Stimulated activated CD4-positive, alpha-beta T cell treated with anti-CD3 and anti-CD28 coated beads, Interleukin-12 subunit alpha, Interleukin-12 subunit beta, amount 100 ng/mL, for 24 hours (primary cell): ENCODE data around the gene TGM2.
A peak's percentile ranks its signal among the peaks of the same experiment; 100 is the strongest.

Source experiments
- DNase-seq, 2 experiments: peaks; one replicate each; pipeline ENCODE4 v3.0.0-alpha.2; 2020; ENCODE audit warnings: low read depth in 2 of 2

TGM2 gene

DNA sequence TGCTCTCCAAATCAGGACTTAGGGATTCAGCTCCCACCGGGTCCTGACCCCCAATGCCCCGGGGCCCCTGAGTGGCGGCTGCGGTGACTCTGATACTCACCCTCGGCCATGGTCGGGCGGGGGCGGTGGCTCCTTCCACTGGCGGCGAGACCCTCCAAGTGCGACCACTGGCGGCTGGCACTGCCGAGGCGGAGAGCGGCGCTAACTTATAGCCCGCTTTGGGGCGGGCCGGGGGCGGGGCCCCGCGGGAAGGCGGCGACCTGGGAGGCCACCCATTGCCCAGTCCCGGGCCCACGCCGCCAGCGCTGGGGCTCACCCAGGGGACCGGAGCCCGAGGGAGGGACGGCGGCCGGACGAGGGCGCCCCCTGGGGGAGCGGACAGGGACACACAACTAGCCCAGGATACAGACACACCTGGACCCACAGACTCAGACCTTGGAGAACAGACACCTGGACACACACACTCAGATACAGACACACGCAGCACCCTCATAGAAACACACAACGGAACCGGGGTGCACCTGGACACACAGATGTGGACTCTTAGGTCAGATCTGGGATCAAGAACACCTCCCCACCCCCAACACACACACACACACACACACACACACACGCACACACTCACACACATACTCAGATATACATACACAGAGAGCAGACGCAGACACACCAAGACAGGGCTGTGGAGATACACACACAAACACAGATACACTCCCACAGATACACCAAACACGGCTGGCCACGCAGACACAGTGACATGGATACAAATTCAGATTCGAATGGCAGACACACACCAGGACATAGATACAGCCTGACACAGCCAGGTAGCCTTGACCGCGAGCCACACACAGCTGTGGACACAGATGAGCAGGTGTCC, at the start of gene TGM2:
Gene TGM2 (minus strand): TSS at position 182 of the 877 bp plus-strand sequence. CDS start 72 bp downstream, at position 110.
- DNase-seq = peak; percentile 5 to 30

- no peak for DNase-seq
Measured at GRCh38 chr20:38214256-38215193, 49.5 kb upstream of the TGM2 start.

GRCh38 chr20:38213607-38213940, 48.5 kb upstream of the TGM2 start:
- no peak for DNase-seq

- no peak for DNase-seq
Measured at GRCh38 chr20:38212806-38213606, 47.9 kb upstream of the TGM2 start.

DNA sequence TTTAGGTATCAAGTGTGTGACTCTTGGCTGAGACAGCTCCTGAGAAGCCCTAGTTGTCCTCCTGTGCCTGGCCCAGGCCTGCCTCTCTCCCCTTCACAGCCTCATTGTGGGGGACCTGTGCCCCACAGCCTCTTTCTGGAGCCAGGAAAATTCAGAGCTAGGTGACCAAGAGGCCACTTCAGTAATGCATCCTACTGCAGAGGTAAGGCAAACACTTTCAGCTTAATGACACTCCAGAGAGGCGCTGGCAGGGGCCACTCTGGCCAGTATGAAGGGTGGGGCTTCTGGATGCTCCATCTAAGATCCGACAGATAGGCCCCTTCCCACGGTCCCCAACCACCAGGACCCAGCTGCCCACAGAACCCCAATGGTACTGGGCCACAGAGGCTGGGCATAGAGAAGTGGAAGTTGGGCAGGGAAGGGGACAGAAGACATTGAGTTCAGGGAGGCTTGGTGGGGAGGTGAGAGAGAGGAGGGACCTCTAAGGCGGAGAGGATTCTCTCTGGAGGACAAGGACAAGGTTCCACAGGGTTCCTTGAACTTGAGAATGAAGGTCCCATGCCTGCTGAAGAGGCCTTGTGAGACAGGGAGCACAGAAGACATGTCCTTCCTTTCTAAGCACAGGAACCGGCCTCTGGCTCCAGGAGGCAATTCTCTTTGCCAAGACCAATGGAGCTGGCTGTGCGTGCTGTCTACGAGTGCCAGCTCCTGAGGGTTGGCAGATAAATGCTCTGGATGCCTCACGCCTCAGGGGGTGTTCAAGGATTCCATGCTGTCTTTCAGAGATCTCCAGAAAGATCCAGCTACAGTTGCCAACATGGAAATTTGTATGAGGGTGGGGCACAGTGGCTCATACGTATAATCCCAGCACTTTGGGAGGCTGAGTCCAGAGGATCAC, 46.4 kb upstream of the TGM2 start:
- DNase-seq = no peak

- no peak for DNase-seq
Measured at GRCh38 chr20:38210741-38211140, 45.7 kb upstream of the TGM2 start.

DNA sequence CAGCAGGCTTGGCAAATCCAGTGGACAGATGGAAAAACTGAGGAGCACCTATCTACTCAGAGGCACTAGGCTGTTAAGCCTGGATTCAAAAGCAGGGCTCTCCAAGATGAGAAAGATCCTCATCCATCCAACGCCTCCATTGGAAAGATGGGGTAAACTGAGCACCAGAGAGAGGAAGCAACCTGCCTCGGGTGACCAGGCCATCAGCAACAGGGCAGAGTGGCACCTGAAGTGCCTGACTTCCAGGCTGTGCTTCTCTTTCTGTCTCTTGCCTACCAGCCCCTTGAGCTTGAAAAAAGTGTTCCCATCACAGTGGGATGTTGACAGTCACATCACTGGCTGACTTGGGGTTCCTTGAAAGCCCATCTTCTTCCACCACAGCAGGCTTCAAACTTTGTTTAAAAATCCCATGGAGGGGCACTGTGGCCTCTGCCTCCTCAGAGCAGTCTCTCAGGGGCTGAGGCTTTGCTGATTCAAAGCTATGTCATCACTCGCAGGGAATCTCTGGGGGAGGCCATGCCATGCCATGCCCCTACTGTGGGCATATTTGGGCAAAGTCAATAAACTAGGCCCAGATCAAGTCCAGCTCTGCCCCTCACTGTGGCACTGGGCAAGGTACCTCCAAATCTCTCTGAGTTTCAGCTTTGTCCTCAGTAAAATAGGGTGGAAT, 44.8 kb upstream of the TGM2 start:
- no peak for DNase-seq

GRCh38 chr20:38209054-38209675, 44.1 kb upstream of the TGM2 start:
- no peak for DNase-seq

- no peak for DNase-seq
Measured at GRCh38 chr20:38208523-38208922, 43.5 kb upstream of the TGM2 start.

- DNase-seq = no peak
Measured at GRCh38 chr20:38208088-38208487, 43.0 kb upstream of the TGM2 start.

- no peak for DNase-seq
Measured at GRCh38 chr20:38207621-38208020, 42.6 kb upstream of the TGM2 start.

DNA sequence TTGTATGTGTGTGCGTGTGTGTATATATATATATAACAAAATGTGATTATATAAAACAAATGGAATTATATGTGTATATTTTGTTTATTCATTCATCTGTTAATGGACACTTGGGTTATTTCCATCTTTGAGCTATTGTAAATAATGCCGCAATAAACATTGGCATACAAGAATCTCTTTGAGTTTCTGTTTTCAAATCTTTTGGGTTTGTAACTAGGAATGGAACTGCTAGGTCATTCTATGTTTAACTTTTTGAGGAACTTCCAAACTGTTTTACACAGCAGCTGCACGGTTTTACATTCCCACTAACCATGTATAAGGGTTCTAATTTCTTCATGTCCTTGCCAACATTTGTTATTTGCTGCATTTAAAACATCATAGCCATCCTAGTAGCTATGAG, 39.9 kb upstream of the TGM2 start:
- DNase-seq = no peak

DNA sequence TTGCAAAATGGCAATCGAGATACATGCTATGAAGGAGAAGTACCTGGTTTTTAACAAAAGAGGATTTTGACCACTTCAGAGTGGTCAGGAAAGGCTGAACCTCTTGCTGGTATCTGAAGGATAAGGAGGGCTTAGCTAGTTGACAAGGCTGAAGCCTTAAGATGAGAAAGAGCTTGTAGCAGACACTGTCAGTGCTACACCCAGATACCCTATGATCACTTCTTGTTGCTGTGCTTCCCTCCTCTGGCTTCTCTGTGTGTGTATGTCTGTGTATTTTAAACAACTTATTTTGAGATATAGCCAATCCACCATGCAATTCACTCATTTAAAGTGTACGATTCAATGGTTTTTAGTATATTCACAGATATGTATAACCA, 38.9 kb upstream of the TGM2 start:
- no peak for DNase-seq

DNA sequence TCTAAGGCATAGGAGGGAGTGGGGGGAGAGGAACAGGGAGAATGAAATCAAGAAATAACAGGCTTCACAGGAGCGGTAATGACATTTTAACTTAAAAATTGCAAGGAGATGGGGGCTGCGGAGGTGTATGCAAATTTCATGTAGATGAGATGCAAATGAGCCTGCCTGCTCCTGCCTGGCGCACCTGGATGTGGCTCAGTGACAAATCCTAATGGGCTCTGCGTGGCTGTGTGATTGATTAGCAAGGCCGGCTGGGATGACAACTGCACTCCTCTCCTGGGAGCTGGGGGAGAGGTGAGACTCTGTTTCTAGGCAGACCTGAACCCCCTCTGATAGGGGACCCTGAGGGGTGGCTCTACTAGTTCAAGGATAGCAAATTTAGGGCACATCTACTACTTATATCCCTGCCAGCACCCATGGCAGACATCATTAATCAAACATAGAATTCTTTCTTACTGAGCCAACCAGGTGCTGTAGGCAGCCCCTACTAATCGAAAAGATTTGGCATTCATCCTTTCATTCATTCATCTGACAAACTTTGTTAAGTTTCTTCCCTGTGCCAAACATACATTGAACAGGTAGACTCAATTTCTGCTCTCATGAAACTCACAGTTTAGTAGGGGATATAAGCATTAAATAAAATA, 38.4 kb upstream of the TGM2 start:
- no peak for DNase-seq

GRCh38 chr20:38202982-38203293, 37.9 kb upstream of the TGM2 start:
- no peak for DNase-seq

- no peak for DNase-seq
Measured at GRCh38 chr20:38202153-38202981, 37.3 kb upstream of the TGM2 start.

DNA sequence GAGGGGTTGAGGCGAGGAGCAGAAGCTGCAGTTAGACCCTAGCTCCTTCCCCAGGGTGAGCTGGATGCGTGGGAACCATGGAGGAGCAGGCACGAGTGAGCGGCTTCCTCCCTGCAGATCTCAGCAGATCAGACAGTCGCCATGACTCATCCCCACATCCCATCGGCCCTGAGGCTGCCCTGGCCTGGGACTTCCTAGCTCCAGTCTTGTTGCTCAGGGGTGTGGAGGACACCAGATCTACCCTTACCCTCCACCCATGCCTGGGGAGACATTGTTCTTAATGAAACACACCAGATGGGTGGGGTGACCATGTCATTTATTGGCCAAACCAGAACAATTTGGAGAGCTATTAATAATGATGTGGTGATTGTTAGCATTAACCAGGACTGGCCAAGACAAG, 36.3 kb upstream of the TGM2 start:
- no peak for DNase-seq

DNA sequence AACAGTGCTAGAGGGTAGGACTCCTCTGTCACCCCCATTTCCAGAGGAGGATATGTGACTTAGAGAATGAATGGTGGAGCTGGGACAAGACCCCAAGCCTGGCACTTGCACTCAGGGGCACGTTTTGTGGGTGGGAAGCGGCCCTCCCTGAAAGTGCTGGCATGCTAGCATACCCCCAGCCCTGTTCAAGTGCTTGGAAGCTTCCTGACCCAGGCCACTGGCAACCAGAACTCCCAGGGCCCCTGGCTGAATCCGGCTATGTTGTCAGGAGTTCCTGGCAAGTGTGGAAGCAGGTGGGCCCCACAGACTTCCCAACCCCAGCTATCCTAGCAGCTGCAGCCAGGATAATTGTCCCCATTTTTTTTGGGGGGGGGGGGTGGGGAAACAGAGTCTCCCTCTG, 35.6 kb upstream of the TGM2 start:
- no peak for DNase-seq
